ENCODE results near the gene MYO1G.

- TF ChIP-seq CTCF (conservative IDR thresholded peaks at IDR 0.05; ENCODE audit: low read length) (no peak), EZH2phosphoT487 (IDR thresholded peaks at IDR 0.05; ENCODE audit: borderline replicate concordance, low read depth, low read length) (no peak)
Observed at GRCh38 chr7:44944821-44945220, 34.0 kb downstream of the MYO1G start.

All from OCI-LY7 (cell line).